NOMO-1 treated with dmso at 0.1 percent for 144 hours (cell line): ENCODE measurements around the gene ANKRD55.
"Not testable (repeated sequence)": the region's sequence is repeated elsewhere in the genome, so short reads cannot be mapped to it uniquely, and the experiment has no call there.

ENCODE experiments used
- DNase-seq: peaks from one replicate; lab custom pipeline; 2025; ENCODE audit not compliant: unreplicated experiment; lab: John Stamatoyannopoulos, UW

Gene ANKRD55

GRCh38 chr5:56253924-56254323, 20.8 kb upstream of the ANKRD55 start:
- no peak for DNase-seq

DNA sequence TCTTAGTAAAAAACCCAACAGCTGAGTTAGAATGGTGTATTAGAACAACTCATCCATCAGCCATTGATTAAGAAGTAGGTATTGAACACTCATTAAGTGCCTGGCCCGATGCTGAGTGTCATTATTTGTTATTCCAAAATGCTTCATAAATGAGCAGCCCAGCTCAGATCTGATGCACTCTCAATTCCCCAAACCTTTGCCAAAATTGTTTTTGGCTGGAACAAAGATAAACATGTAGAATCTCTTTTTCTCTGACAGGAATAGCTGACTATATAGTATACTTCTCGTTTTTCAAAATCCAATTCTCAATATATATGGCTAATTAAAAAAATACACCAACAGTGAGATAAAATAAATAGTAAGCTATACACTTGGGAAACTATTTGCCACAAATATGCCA, 20.0 kb upstream of the ANKRD55 start:
- no peak for DNase-seq

DNA sequence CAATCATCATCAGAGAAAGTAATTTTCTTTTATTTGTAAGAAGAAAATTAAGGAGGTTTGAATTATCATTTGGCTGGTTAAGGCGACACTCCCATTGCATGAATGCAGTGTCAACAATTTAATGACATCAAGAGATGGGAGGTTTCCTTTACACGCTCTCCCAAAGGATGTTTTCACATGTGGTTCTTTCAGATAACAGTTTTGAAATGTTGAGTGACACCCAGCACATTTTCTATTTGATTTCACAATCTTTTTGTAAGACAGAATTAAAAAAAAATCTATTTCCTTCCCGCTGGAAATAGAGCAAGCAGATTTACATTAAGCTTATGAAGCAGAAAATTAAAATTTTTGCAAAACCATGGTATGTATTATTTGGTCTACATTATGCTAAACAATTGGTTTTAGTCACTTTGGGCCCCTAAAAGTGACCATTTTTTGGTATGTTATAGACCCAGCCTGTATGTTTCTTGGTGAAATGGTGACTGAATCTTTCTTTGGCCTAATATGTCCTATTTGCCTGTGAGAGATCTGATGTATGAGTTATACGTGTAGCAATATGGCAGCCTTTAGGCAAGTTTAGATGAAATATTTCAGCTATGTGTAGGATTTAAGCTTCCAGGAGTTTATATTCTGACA, 18.9 kb upstream of the ANKRD55 start:
- no peak for DNase-seq

DNA sequence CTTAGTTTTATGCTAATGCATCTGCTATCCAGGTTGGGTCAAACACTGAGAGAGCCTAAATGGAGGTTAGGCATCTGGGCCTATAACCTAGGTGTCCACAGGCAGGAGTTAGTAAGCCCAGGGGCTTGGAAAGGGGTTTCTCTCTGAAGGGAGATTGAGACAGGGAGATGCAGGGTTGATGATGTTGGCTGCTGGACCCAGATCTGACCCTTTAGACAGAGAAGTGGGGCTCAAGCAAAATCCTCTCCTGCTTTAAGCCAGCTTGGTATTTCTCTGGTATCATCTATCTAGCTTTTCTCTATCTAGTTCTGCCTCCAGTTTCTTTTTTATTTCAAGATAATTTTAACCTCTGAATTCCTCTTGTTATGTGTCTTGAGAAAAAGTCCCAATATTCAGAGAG, 18.3 kb upstream of the ANKRD55 start:
- DNase-seq, result no peak

DNA sequence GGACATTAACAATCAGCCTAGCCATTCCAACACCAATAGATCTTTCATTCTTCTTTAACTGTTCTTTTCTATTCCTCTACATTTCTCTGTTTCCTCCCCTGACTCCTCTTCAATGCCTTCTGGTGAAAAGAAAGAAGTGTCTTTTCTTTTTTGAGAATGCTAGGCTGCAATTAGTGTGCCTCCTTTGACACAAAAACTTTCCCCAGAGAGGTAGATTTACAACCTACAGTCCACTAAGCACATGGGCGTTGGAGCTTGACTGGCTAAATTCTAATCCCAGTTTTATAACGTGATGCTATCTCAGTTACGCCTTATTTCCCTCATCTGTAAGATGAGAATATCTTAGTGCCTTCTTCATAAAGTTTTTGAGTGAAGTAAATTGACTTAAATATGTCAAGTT, 16.9 kb upstream of the ANKRD55 start:
- no peak for DNase-seq

DNA sequence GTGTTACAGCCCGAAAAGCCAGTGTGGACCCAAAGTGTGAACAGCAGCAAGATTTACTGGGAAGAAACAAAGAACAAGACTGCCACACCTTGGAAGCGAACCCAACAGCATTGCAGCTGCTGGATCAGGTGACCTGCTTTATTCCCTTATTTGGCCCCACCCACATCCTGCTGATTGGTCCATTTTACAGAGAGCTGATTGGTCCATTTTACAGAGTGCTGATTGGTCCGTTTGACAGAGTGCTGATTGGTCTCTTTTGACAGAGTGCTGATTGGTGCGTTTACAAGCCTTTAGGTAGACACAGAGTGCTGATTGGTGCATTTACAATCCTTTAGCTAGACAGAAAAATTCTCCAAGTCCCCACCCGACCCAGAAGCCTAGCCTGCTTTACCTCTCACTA, 16.0 kb upstream of the ANKRD55 start:
- not testable (repeated sequence) for DNase-seq

DNA sequence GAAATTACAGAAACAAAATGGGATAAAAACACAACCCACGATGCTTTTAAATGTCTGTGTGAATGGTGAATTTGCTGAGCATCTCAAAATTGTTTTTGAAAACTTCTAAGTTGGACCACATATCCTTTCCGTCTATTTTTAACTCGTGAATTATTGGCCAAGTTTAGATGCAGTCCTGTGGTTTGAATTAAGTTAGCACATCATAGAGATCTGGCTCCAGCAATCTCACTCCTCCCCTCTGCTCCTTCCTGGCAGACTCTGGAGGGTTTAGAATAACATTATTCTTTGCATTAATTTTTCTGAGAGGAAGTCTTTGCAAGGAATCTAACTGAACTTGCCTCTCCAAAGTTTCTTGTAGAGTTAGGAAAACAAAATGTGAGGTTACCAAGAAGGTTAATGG, 14.5 kb upstream of the ANKRD55 start:
- DNase-seq, result no peak

- DNase-seq, result no peak
These were observed 13.6 kb upstream of the ANKRD55 start for GRCh38 chr5:56246769-56247168.

DNA sequence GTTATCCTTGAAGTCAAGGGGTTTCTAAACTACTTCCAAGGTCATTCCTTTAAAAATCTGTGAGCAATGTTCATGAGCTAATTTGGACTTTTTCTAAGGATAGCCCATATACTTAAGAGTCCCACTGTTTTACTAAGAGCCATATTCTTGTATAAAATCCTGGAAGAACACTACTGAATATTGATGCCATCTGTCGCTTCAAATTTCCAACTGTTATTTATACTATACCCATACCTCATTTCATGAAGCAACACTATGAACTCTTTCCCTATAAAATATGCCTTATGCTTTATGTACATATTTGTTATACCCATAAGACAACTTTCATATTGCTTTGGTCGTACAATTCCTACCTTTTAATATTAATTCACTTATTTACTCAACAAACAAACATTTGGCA, 12.4 kb upstream of the ANKRD55 start:
- no peak for DNase-seq

DNA sequence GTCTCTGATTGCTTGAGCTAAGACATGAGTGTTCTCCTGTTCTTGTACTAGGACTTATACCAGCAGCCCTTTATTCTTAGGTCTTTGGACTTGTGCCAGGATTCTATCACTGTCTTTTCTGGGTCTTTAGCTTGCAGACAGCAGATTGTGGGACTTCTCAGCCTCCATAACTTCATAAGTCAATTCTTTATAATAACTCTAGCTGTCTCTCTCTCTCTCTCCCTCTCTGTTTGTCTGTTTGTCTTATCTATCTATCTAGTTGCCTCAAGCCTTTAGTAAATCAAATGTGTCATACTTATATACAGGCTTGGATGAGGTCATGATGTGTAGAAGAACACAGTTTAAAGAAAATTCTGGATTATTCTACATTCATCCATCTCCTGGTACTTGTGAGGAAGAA, 11.5 kb upstream of the ANKRD55 start:
- DNase-seq, result no peak

- not testable (repeated sequence) for DNase-seq
These were observed 9.1 kb upstream of the ANKRD55 start for GRCh38 chr5:56242271-56242670.

DNA sequence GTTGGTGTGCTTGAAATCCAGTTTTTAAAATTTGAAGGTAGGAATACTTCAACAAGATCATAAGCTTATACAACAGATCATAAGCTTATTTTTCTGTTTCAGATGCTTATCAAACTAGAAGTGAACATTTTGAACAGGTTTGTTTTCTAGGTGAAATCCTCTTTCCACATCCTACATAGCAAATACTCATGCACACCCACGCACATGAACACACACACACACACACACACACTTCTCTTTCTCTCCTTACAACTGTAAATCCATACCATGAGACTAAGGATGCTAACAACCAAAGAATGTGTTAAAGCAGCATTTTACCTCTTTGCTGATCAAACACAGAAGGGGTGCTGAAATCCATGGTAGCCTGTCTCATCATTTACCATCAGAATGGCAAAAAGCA, 592 bp downstream of the ANKRD55 start:
- no peak for DNase-seq

DNA sequence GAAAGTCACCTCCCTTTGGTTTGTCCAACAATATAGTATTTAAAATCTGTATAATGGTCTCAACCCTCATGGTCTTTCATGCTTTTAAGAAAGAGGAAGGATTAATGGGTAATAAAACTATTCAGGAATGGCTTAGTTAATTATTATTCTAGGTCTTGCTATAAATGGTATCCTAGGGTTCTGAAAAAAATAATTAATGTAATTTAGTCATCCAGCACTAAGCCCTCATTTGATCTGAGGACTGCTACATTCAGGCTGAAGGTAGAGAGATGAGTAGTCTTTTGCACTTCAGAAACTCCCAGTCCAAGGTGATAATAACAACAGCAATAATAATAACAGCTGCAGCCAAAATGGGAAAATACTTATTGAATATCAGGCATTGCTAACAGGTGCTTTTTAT, 2.6 kb downstream of the ANKRD55 start:
- DNase-seq, result no peak

GRCh38 chr5:56229111-56229510, 4.0 kb downstream of the ANKRD55 start:
- DNase-seq, result no peak

GRCh38 chr5:56228631-56229030, 4.5 kb downstream of the ANKRD55 start:
- DNase-seq, result no peak

GRCh38 chr5:56227691-56228090, 5.4 kb downstream of the ANKRD55 start:
- DNase-seq, result no peak

DNA sequence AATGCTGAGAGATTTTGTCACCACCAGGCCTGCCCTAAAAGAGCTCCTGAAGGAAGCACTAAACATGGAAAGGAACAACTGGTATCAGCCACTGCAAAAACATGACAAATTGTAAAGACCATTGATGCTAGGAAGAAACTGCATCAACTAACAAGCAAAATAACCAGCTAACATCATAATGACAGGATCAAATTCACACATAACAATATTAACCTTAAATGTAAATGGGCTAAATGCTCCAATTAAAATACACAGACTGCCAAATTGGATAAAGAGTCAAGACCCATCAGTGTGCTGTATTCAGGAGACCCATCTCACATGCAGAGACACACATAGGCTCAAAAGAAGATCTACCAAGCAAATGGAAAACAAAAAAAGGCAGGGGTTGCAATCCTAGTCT, 9.8 kb downstream of the ANKRD55 start:
- DNase-seq, result not testable (repeated sequence)

- not testable (repeated sequence) for DNase-seq
These were observed 11.5 kb downstream of the ANKRD55 start for GRCh38 chr5:56221601-56222000.

DNA sequence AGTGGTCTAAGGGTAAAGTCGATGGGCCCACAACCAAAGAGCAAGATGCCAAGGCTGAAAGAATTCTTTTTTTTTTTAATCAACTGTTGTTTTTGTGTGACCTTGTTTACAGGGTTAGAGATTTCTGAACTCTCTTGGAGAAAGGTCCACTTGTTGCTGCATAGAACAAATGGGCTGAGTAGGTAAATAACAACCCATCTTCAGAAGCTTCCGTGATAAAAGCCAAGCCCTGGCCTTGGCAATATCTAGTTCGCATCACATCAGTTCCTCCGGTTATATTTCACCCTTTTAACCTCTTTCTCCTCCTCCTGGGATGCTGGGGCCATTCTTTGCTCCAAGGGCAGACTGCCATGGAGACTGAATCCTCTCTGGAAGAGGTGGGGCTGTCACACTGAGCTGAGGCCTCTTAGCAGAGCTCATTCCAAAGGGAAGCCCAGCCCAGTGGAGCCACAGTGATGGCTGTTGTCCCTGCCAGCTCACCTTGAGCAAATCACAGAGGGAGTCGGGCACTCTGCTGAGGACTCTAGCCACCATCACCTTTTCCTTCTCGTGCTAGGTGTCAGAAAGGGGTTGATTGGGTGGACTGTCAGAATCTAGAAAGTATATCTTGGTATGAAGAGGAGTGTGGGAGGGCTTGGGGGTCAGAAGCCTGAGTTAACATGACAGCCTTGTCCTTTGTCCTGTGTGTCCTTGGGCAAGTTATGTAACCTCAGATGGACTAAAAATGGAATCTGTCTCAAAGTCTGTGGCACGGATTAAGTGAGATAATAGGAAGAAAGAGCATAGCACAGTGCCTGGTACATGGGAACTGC, 17.9 kb downstream of the ANKRD55 start:
- no peak for DNase-seq

GRCh38 chr5:56213886-56214535, 19.1 kb downstream of the ANKRD55 start:
- not testable (repeated sequence) for DNase-seq

DNA sequence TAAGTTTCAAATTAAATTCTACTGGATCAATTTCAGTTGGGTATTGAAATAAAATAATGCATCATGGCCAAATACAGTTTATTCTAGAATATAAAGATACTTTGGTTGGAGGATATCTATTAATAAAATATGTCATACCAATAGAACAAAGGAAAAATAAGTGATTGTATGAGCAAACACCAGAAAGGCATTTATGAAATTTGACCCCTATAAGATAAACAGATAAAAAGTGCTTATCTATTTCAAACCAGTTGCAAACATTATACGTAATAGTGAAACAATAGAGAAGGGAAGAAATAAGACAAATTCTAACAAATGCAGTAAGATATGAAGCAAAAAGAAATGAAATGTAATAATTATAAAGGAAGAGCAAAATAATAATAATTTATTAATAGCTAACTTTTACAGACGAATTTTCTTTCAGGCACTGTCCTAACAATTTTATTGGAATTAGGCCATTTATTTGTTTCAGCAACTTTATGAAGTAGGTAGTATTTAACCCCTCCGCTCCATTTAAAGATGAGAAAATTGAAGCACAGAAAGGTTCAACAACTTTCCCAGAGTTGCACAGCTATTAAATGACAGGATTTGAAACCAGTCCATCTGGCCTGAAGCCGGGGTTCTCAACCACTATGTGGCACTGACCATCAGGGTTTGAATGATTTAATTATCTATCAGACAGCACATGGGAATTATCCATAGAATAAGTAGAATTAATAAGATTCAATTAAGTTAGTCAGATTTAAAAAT, 20.8 kb downstream of the ANKRD55 start:
- DNase-seq, result no peak
